ENCODE data around the gene MLEC. TPM values are rescaled to one million over a fixed set of nuclear protein-coding genes. Genes with fewer than 3 reads are reported as not detected.

The MLEC gene
- total RNA-seq, 1 donor from 2014 or later = 100 TPM

DNA sequence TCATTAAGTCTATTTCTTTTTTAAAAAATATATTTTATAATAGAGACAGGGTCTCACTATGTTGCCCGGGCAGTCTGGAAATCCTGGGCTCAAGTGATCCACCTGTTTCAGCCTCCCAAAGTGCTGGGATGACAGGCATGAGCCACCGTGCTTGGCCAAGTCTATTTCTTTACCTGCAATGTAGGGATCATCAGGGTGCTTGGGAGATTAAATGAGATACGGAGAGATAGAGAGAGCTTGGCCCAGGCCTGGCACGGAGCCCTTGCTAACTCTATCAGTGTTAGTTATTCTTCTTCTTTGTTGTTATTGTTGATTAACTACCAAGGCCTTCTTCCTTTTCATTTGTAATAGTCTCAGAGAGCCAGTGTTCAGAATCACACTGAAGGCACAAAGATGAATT is 43.4 kb upstream of the MLEC start:
- peaks cover 30% of the 10 kb centered on the region for H3K4me1 Mint-ChIP-seq

DNA sequence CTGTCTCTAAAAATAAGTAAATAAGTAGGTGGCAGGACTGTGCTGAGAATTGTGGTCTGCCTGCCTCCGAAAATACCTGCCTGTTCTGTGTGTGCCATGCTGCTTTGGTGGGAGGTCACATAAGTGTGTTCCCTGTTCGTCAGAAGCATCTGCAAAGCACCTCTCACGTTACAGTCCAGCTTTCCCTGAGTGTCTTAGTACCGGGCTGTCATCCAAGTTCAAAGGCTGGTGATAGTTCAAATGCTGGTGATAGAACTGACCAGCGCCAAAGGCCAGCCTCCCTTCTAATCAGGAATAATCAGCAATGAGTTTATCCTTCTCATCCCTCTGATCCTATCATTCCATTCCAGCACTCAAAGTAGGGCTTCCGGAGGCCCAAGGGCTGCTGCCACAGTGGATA is 40.9 kb upstream of the MLEC start:
- peaks cover 2% of the 10 kb centered on the region for H3K9me3 Mint-ChIP-seq

More for the DNA sequence above, 43.4 kb upstream of the MLEC start:
- Histone ChIP-seq H4K20me1 (ENCODE audit: low read depth) (peaks cover 25% of the 10 kb centered on the region), H3K27ac (no peak overlapping the region), H3K9me3 (ENCODE audit: low read depth) (no peaks in the 10 kb centered on the region), H3K36me3 (no peaks in the 10 kb centered on the region), H3K27me3 (peaks cover 77% of the 10 kb centered on the region), H3K4me1 (peaks cover 13% of the 10 kb centered on the region), H2AFZ (replicated peaks) (no peak overlapping the region), H3K9ac (no peak overlapping the region), H3K4me3 (no peak overlapping the region), H3K4me2 (no peak overlapping the region), H3K79me2 (ENCODE audit: low read depth) (no peaks in the 10 kb centered on the region), H3F3A (ENCODE audit: low read depth) (peaks cover 27% of the 10 kb centered on the region)
- DNase-seq (ENCODE audit: low spot score) = no peak
- Mint-ChIP-seq H3K36me3 (no peaks in the 10 kb centered on the region), H3K4me3 (no peak overlapping the region), H3K27me3 (ENCODE audit: insufficient read depth, low read depth) (peaks cover 59% of the 10 kb centered on the region), H3K9me3 (peaks cover 2% of the 10 kb centered on the region), H3K27ac (no peak overlapping the region)
- TF ChIP-seq, protein P1, sequence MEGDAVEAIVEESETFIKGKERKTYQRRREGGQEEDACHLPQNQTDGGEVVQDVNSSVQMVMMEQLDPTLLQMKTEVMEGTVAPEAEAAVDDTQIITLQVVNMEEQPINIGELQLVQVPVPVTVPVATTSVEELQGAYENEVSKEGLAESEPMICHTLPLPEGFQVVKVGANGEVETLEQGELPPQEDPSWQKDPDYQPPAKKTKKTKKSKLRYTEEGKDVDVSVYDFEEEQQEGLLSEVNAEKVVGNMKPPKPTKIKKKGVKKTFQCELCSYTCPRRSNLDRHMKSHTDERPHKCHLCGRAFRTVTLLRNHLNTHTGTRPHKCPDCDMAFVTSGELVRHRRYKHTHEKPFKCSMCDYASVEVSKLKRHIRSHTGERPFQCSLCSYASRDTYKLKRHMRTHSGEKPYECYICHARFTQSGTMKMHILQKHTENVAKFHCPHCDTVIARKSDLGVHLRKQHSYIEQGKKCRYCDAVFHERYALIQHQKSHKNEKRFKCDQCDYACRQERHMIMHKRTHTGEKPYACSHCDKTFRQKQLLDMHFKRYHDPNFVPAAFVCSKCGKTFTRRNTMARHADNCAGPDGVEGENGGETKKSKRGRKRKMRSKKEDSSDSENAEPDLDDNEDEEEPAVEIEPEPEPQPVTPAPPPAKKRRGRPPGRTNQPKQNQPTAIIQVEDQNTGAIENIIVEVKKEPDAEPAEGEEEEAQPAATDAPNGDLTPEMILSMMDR (IDR thresholded peaks at IDR 0.05) = no peak
- no peak for TF ChIP-seq EZH2 (IDR thresholded peaks at IDR 0.05)
- TF ChIP-seq EZH2phosphoT487 (IDR thresholded peaks at IDR 0.05) = no peak

DNA sequence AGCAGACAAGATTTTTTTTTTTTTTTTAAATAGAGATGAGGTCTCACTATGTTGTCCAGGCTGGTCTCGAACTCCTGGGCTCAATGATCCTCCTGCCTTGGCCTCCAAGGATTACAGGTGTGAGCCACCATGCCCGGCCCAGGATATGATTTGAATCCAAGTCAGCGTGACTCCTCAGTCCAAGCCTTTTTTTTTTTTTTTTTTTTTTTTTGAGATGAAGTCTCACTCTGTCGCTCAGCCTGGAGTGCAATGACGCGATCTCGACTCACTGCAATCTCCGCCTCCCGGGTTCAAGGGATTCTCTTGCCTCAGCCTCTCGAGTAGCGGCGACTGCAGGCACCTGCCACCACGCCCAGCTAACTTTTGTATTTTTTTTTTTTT is 39.6 kb upstream of the MLEC start:
- Mint-ChIP-seq H3K4me3 (no peak overlapping the region), H3K36me3 (no peaks in the 10 kb centered on the region), H3K27ac (no peak overlapping the region), H3K9me3 (peaks cover 2% of the 10 kb centered on the region), H3K4me1 (peaks cover 53% of the 10 kb centered on the region), H3K27me3 (ENCODE audit: insufficient read depth, low read depth) (peaks cover 39% of the 10 kb centered on the region)
- Histone ChIP-seq H3K9ac (no peak overlapping the region), H4K20me1 (ENCODE audit: low read depth) (peaks cover 4% of the 10 kb centered on the region), H3K4me3 (no peak overlapping the region), H3K27ac (no peak overlapping the region), H3K4me2 (no peak overlapping the region), H3K4me1 (peaks cover 28% of the 10 kb centered on the region), H3K79me2 (ENCODE audit: low read depth) (no peaks in the 10 kb centered on the region), H3K27me3 (peaks cover 45% of the 10 kb centered on the region), H2AFZ (replicated peaks) (no peak overlapping the region), H3F3A (ENCODE audit: low read depth) (peaks cover 22% of the 10 kb centered on the region), H3K36me3 (no peaks in the 10 kb centered on the region), H3K9me3 (ENCODE audit: low read depth) (no peaks in the 10 kb centered on the region)
- DNase-seq (ENCODE audit: low spot score) = no peak
- TF ChIP-seq EZH2phosphoT487 (IDR thresholded peaks at IDR 0.05) = no peak
- TF ChIP-seq EZH2 (IDR thresholded peaks at IDR 0.05) = no peak
- TF ChIP-seq, protein P1 (IDR thresholded peaks at IDR 0.05) = no peak

More for the DNA sequence above, 40.9 kb upstream of the MLEC start:
- H2AFZ ChIP-seq (replicated peaks) = no peak overlapping the region
- peaks cover 23% of the 10 kb centered on the region for H3K4me1 ChIP-seq
- no peak overlapping the region for H3K4me2 ChIP-seq
- Mint-ChIP-seq H3K4me1 (peaks cover 51% of the 10 kb centered on the region), H3K4me3 (no peak overlapping the region), H3K27me3 (ENCODE audit: insufficient read depth, low read depth) (peaks cover 50% of the 10 kb centered on the region), H3K36me3 (no peaks in the 10 kb centered on the region), H3K27ac (no peak overlapping the region)
- DNase-seq (ENCODE audit: low spot score) = no peak
- no peaks in the 10 kb centered on the region for H3K36me3 ChIP-seq
- H3K79me2 ChIP-seq (ENCODE audit: low read depth) = no peaks in the 10 kb centered on the region
- peaks cover 17% of the 10 kb centered on the region for H4K20me1 ChIP-seq (ENCODE audit: low read depth)
- no peak overlapping the region for H3K27ac ChIP-seq
- TF ChIP-seq EZH2phosphoT487 (IDR thresholded peaks at IDR 0.05) (no peak), EZH2 (IDR thresholded peaks at IDR 0.05) (no peak)
- TF ChIP-seq, protein P1 (IDR thresholded peaks at IDR 0.05) = no peak
- H3K27me3 ChIP-seq = peaks cover 58% of the 10 kb centered on the region
- peaks cover 26% of the 10 kb centered on the region for H3F3A ChIP-seq (ENCODE audit: low read depth)
- H3K9me3 ChIP-seq (ENCODE audit: low read depth) = no peaks in the 10 kb centered on the region
- H3K9ac ChIP-seq = no peak overlapping the region
- H3K4me3 ChIP-seq = no peak overlapping the region

All from neural progenitor cell (in vitro differentiated cells).